NOMO-1 treated with dmso at 0.1 percent for 144 hours (cell line): ENCODE measurements around the gene MZB1.

Experiments
- DNase-seq: peaks from one replicate; lab custom pipeline; 2025; ENCODE audit not compliant: unreplicated experiment; lab: John Stamatoyannopoulos, UW

Gene MZB1, protein sequence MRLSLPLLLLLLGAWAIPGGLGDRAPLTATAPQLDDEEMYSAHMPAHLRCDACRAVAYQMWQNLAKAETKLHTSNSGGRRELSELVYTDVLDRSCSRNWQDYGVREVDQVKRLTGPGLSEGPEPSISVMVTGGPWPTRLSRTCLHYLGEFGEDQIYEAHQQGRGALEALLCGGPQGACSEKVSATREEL

DNA sequence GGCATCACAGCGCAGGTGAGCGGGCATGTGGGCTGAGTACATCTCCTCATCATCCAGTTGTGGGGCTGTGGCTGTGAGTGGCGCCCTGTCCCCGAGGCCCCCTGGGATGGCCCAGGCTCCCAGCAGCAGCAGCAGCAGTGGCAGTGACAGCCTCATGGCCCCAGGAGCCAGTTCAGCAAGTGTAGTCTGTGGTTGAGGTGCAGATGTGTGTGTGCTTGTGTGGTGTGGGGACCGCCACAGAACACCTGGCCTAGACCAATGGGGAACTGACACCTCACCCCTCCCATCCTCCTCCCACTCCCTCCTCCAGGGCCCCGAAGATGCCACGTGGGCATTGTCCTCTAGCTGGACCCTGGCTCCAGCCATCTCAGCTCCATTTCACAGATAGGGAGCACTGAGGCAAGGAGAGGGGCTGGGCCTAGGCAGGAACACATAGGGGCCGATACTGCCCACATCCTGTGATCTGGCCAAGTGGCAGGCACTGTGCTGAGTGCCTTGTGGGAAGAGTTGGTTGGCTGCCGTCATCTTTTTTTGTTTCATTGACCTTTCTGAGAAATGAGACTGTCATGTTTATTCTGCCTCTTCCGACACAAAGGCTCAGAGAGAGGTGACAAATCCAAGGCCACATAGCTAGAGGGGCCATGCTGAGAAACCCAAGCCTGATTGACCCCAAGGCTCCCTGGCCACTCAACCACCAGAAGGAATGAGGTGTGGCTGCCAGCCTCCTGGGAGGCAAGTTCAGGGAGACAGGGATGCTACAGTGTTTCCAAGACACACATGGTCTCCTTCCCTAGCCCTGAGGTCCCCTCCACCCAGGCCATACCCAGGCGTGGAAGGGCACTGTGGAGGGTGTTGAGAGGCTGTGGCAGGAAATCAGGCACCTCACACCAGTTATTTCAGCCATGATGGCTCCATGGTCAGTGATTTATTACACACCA, at the start of gene MZB1:
Gene MZB1 (minus strand): TSS at position 213 of the 938 bp plus-strand sequence. CDS start 57 bp downstream, at position 156.
- no peak for DNase-seq

GRCh38 chr5:139439013-139439903, 49.5 kb upstream of the MZB1 start, which contains the start of gene DNAJC18:
TSS of gene DNAJC18 (minus strand) at chr5:139439525. CDS start at chr5:139439445, 80 bp downstream.
- peak; percentile 71 for DNase-seq

- DNase-seq: no peak
Measured at GRCh38 chr5:139438707-139439012, 48.9 kb upstream of the MZB1 start.

GRCh38 chr5:139435676-139436075, 46.0 kb upstream of the MZB1 start:
- no peak for DNase-seq

DNA sequence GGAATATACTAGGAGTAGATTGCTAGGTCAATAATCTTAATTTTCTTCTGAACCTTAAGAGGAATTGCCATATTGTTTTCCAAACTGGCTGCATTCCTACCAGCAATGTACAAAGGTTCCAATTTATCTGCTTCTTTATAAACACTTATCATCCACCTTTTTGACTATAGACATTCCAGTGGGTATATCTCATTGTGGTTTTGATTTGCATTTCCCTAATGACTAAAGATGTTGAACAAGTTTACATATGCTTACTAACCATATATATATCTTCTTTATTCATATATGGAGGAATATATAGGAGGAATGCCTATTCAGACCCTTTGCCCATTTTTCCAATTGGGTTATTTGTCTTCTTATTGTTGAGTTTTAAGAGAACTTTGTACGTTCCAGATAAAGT, 42.0 kb upstream of the MZB1 start:
- no peak for DNase-seq

DNA sequence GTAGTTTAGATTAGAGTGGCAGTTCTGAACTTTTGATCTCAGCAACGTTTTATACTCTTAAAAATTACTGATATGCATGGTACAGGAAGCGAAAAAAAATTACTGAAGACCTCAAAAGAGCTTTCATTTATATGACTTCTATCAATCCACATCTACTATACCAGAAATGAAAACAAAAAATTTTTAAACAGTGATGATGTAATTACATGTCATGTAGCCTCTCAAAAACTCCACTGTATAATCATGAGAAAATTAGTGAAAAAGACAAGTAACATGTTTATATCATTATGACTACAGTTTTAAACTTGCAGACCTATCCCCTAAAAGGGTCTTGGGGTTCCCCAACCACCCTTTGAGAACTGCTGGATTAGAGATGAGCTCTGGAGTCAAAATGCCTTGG, 40.3 kb upstream of the MZB1 start:
- DNase-seq: no peak

DNA sequence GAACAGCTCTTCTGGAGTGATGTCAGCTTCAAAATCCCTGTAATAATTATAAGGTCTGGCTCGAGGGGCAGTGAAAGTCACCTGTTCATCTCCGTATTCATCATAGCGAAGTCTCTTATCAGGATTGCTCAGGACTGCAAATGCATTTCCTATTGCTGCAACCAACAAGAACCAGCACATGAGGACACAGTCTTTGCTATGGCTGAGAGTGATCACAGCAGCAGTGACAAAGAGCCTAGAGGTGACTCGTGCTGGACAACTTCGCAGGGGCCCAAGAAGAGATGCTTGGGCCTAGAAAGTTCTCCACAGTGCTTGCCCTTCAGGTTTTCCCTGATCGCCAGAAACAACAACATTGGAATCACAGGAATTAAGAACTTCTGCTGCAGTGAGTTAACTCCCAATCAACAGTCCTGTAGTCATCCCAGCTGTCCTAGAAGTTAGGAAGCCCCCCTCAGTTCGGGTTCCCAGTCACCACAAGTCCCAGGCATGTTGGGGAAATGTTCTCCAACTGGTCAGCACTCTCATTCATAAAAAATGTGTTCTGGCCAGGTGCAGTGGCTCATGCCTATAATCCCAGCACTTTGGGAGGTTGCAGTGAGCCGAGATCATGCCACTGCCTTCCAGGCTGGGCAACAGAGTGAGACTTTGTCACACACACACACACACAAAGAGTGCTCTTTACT, 36.6 kb upstream of the MZB1 start:
- no peak for DNase-seq

DNA sequence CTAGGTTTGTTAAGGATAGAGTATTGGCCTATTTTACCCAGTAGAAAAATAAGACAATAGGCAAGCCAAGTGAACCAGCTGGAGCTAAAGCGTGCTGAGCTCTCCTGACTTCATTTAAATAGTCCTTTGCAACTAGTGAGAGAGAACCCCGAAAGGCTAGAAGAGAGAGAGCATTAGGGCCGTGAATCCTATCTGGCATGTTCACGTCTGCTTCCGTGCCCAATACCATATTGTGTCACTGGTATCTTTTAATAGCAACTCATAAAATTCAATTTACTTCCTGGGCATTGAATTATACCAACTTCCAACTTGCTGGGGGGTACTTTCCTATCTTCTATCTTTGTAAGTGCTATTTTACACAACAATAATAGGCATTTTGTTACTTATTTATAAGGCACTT, 35.8 kb upstream of the MZB1 start:
- DNase-seq: no peak

DNA sequence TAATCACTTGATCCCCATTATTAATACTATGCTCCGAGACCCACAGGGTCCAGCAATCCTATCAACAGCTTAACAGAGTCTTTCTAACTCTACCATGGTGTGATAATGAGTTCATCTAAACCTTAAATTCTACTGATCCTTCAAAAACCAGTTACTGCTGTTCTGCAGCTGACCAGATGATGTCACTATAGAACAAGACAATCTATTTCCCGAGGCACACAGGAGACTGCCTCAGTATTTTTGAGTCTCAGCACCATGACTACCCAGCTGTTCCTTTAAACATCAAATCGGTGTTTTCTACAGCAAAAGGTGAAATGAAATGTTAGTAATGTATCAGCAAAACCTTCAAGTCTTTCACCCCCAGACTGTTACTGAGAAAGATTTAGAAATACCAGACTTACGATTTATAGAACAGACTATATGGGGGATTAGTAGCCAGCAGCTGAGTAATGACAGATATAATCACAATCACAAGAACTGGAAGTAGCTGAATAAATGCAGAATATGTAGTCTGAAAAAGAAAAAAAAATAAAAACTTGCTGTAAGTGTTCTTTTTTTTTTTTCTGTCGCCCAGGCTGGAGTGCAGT, 32.7 kb upstream of the MZB1 start:
- peak; percentile 57 for DNase-seq

GRCh38 chr5:139419226-139420192, 29.8 kb upstream of the MZB1 start:
- DNase-seq: no peak

DNA sequence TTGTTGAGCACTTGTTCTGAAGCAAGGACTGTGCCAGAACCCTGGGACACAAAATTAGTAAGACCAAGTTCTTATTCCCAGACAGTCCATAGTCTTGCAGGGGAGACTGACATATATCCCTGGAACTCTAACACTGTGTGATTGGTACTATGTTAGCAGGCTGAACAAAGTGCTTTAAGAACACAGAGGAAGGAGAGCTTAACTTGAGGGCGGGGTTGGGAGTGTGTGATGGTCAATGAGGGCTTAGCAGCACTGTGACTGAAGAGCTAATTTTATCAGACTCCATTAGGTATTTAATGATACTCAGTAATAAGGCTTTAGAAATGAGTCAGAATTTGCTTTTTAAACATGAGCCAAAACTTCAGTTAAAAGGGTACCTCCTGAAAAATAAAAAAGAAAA, 29.1 kb upstream of the MZB1 start:
- no peak for DNase-seq

DNA sequence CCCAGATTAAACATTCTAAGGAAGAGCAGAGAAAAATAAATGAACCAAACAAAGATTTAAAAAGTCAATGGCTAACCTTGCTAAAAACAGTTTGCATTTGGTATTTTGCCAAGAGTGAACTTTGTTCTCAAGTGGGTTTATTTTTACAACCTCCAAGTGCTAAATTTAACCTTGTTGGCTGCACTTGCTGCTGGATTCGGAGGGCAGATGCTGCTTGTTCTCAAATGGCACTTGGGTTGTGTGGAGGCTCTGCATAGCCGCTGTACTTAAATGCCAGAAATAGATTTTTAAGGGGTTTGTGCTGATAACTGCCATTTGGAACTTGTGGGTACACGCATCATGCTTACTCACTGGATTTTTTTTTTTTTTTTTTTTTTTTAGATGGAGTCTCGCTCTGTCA, 27.5 kb upstream of the MZB1 start:
- no peak for DNase-seq

GRCh38 chr5:139416651-139417050, 26.9 kb upstream of the MZB1 start:
- no peak for DNase-seq

- DNase-seq: no peak
Measured at GRCh38 chr5:139415869-139416268, 26.2 kb upstream of the MZB1 start.

DNA sequence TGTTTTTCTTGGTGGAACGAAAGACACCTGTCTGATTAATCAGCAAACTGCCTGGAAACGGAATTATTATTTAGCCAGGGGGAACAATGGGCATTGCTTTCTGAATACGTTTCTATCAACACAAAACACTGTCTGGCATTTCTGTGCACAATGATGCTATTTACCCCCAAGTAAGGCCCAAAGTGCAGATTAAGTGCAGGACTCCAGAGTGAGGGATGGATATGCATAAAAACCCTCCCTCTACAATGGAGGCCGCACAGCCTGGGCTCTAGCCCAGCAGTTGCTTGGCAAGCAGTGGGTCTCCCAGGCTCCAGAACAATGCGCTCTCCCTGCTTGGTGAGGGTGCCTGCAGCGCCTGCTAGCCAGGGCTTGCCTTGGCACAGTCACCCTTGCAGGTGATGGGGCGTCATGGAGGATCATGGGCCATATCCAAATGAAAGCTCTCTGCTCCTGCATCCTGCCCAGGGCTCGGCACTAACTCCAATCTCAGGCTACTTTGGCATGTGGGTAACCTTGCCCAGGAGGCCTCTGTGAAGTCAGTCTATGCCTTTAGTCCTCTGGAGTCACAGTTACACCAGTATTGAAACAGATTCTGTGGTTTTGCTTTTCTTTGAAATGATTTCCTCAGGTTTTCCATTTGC, 25.6 kb upstream of the MZB1 start:
- no peak for DNase-seq

- DNase-seq: no peak
Measured at GRCh38 chr5:139414581-139415130, 24.9 kb upstream of the MZB1 start.

- DNase-seq: no peak
Measured at GRCh38 chr5:139413963-139414362, 24.2 kb upstream of the MZB1 start.

GRCh38 chr5:139413153-139413552, 23.4 kb upstream of the MZB1 start:
- DNase-seq: no peak
